ENCODE results near the gene CFAP210. TPM values are rescaled to one million over a fixed set of nuclear protein-coding genes. Genes with fewer than 3 reads are reported as not detected.

Gene CFAP210
- total and polyA plus RNA-seq, 4 donors: 0.02 to 0.42 (median 0.21) TPM

- peaks cover 0 to 2% (median under 1%) of the 10 kb centered on the region in 4 donors for H3K36me3 ChIP-seq (ENCODE audit: control insufficient read depth in 4 of 4, insufficient read depth in 3 of 4, low read depth in 1 of 4, low read length in 3 of 4)
- no peak overlapping the region for H3K9ac ChIP-seq (ENCODE audit: low read depth in 1 of 2, low read length in 2 of 2)
- DNase-seq (ENCODE audit: low spot score): no peak
- WGBS: 81% methylated on average over 4 of the region's 4 CpGs
- H3K27ac ChIP-seq (ENCODE audit: low read depth in 1 of 2, low read length in 2 of 2): no peak overlapping the region
- no peak overlapping the region for H3K4me3 ChIP-seq (ENCODE audit: low read depth in 1 of 3, low read length in 3 of 3)
- TF ChIP-seq YY1 (IDR thresholded peaks at IDR 0.05) (no peak), NR2F2 (IDR thresholded peaks at IDR 0.05) (no peak), REST (IDR thresholded peaks at IDR 0.05) (no peak), FOXA2 (IDR thresholded peaks at IDR 0.05) (no peak), HNF4A (conservative IDR thresholded peaks at IDR 0.05) (no peak), HNF4G (IDR thresholded peaks at IDR 0.05) (no peak), EGR1 (IDR thresholded peaks at IDR 0.05; ENCODE audit: low read depth in 2 of 2) (no peak), TAF1 (conservative IDR thresholded peaks at IDR 0.05) (no peak), RXRA (IDR thresholded peaks at IDR 0.05) (no peak), FOXA1 (IDR thresholded peaks at IDR 0.05) (no peak), SP1 (IDR thresholded peaks at IDR 0.05) (no peak), RAD21 (IDR thresholded peaks at IDR 0.05) (no peak), GABPA (IDR thresholded peaks at IDR 0.05 in 1 of 2, conservative IDR thresholded peaks at IDR 0.05 in 1 of 2) (no peak), JUND (IDR thresholded peaks at IDR 0.05) (no peak), ZBTB33 (IDR thresholded peaks at IDR 0.05) (no peak)
- TF ChIP-seq, protein P1, sequence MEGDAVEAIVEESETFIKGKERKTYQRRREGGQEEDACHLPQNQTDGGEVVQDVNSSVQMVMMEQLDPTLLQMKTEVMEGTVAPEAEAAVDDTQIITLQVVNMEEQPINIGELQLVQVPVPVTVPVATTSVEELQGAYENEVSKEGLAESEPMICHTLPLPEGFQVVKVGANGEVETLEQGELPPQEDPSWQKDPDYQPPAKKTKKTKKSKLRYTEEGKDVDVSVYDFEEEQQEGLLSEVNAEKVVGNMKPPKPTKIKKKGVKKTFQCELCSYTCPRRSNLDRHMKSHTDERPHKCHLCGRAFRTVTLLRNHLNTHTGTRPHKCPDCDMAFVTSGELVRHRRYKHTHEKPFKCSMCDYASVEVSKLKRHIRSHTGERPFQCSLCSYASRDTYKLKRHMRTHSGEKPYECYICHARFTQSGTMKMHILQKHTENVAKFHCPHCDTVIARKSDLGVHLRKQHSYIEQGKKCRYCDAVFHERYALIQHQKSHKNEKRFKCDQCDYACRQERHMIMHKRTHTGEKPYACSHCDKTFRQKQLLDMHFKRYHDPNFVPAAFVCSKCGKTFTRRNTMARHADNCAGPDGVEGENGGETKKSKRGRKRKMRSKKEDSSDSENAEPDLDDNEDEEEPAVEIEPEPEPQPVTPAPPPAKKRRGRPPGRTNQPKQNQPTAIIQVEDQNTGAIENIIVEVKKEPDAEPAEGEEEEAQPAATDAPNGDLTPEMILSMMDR (IDR thresholded peaks at IDR 0.05; ENCODE audit: low read depth, low read length, missing input control): no peak
- TF ChIP-seq, protein P2, sequence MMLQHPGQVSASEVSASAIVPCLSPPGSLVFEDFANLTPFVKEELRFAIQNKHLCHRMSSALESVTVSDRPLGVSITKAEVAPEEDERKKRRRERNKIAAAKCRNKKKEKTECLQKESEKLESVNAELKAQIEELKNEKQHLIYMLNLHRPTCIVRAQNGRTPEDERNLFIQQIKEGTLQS (IDR thresholded peaks at IDR 0.05): no peak
- TF ChIP-seq, protein P3, sequence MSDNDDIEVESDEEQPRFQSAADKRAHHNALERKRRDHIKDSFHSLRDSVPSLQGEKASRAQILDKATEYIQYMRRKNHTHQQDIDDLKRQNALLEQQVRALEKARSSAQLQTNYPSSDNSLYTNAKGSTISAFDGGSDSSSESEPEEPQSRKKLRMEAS (IDR thresholded peaks at IDR 0.05): no peak
- peaks cover 0 to 9% (median 3%) of the 10 kb centered on the region in 4 donors for H3K4me1 ChIP-seq (ENCODE audit: control insufficient read depth in 4 of 4, insufficient read depth in 4 of 4, low read length in 3 of 4)
- no peaks in the 10 kb centered on the region for H3K9me3 ChIP-seq (ENCODE audit: control insufficient read depth in 4 of 4, low read length in 3 of 4)
- no peaks in the 10 kb centered on the region for H3K27me3 ChIP-seq (ENCODE audit: control insufficient read depth in 4 of 4, insufficient read depth in 4 of 4, low read length in 3 of 4)
Observed at GRCh38 chr2:169743549-169743948, 49.3 kb upstream of the CFAP210 start.
